ENCODE measurements around the gene PIP5K1C.

PIP5K1C gene

DNA sequence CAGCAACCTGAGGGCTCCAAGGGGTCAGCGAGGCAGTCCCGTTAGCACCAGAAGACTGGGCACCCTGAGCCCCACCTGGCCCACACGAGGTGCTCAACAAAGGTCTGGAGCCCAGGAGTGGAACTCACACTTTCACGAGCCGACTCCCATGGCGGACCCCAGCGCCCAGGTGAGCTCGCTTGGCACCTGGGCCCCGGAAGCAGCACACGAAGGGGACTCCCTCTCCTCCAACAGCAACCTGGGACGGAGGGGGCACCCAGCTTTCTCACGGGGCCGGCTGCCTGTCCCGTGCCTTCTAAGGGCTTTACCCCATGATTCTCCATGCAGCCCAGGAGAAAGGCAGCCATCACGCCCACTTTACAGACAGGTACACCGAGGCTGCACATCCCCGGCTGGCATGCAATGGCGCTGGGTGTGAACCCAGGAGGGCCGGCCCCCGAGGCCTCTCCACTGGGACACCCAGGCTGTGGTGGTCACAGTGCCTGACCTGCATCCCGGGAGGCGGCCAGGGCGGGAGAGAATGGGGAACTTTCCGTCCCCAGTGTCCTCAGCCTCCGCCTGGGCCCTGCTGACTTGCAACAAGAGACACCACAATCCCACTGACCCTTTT is 5.0 kb downstream of the PIP5K1C start:
- Mint-ChIP-seq H3K27me3 (no peaks in the 10 kb centered on the region), H3K9me3 (no peaks in the 10 kb centered on the region), H3K4me3 (no peak overlapping the region), H3K4me1 (ENCODE audit: low read depth in 2 of 2) (peaks cover 34 to 45% of the 10 kb centered on the region in 2 donors), H3K36me3 (ENCODE audit: insufficient read depth) (peaks cover 5% of the 10 kb centered on the region), H3K27ac (no peak overlapping the region)
- DNase-seq (no peak), ATAC-seq (replicated peaks) (no peak)

- ATAC-seq (replicated peaks) = no peak
- Mint-ChIP-seq H3K27ac (no peak overlapping the region), H3K27me3 (no peaks in the 10 kb centered on the region), H3K4me3 (no peak overlapping the region), H3K4me1 (ENCODE audit: low read depth in 2 of 2) (peaks cover 40 to 43% of the 10 kb centered on the region in 2 donors), H3K9me3 (no peaks in the 10 kb centered on the region), H3K36me3 (ENCODE audit: insufficient read depth) (peaks cover 5% of the 10 kb centered on the region)
- DNase-seq = no peak
These were observed 5.7 kb downstream of the PIP5K1C start for GRCh38 chr19:3694361-3695123.

GRCh38 chr19:3693025-3693925 is 7.0 kb downstream of the PIP5K1C start:
- peaks cover 5% of the 10 kb centered on the region for H3K36me3 Mint-ChIP-seq (ENCODE audit: insufficient read depth)
- H3K4me3 Mint-ChIP-seq = no peak overlapping the region
- no peak for ATAC-seq (replicated peaks)
- no peak for DNase-seq
- H3K27ac Mint-ChIP-seq = peak overlapping the region in 1 of 2 donors; percentile 29
- H3K27me3 Mint-ChIP-seq = no peaks in the 10 kb centered on the region
- no peaks in the 10 kb centered on the region for H3K9me3 Mint-ChIP-seq
- H3K4me1 Mint-ChIP-seq (ENCODE audit: low read depth in 2 of 2) = peaks cover 37 to 38% of the 10 kb centered on the region in 2 donors

GRCh38 chr19:3692141-3693024 is 7.9 kb downstream of the PIP5K1C start:
- ATAC-seq (replicated peaks) (peak; percentile 62), DNase-seq (peak; percentile 53 to 57 (median 54))
- Mint-ChIP-seq H3K27me3 (no peaks in the 10 kb centered on the region), H3K9me3 (no peaks in the 10 kb centered on the region), H3K4me1 (ENCODE audit: low read depth in 2 of 2) (peaks cover 32 to 35% of the 10 kb centered on the region in 2 donors), H3K36me3 (ENCODE audit: insufficient read depth) (no peaks in the 10 kb centered on the region), H3K4me3 (no peak overlapping the region), H3K27ac (peak overlapping the region; percentile 20 to 29)

DNA sequence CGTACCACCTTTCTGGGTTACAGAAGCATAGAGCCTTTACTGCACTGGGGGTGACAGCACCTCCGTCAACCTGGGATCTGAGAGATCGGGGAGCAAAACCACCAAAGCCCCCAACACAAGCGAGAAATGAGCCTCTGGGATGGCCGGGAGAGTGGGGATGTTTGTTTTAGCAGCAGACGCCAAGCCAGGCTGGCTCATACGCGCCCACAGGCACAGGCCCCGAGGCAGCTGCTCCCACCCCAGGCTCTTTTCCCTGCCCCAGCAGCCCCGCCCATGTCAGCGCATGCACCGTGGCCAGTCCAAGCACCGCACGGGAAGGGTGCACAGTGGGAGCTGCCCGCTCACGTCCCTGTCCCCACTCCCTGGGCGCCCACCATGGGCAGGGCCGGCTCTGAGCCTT is 8.5 kb downstream of the PIP5K1C start:
- no peaks in the 10 kb centered on the region for H3K9me3 Mint-ChIP-seq
- H3K4me1 Mint-ChIP-seq (ENCODE audit: low read depth in 2 of 2) = peaks cover 34 to 37% of the 10 kb centered on the region in 2 donors
- H3K27ac Mint-ChIP-seq = no peak overlapping the region
- DNase-seq (no peak), ATAC-seq (replicated peaks) (no peak)
- H3K36me3 Mint-ChIP-seq (ENCODE audit: insufficient read depth) = no peaks in the 10 kb centered on the region
- H3K4me3 Mint-ChIP-seq = no peak overlapping the region
- H3K27me3 Mint-ChIP-seq = no peaks in the 10 kb centered on the region

- ATAC-seq (replicated peaks) (no peak), DNase-seq (no peak)
- peaks cover 32 to 37% of the 10 kb centered on the region in 2 donors for H3K4me1 Mint-ChIP-seq (ENCODE audit: low read depth in 2 of 2)
- H3K36me3 Mint-ChIP-seq (ENCODE audit: insufficient read depth) = no peaks in the 10 kb centered on the region
- H3K9me3 Mint-ChIP-seq = no peaks in the 10 kb centered on the region
- no peaks in the 10 kb centered on the region for H3K27me3 Mint-ChIP-seq
- no peak overlapping the region for H3K4me3 Mint-ChIP-seq
- peak overlapping the region in 1 of 2 donors; percentile 65 for H3K27ac Mint-ChIP-seq
These were observed 8.9 kb downstream of the PIP5K1C start for GRCh38 chr19:3691372-3691716.

- H3K27me3 Mint-ChIP-seq = no peaks in the 10 kb centered on the region
- H3K27ac Mint-ChIP-seq = peak overlapping the region in 1 of 2 donors; percentile 65
- peaks cover 30 to 32% of the 10 kb centered on the region in 2 donors for H3K4me1 Mint-ChIP-seq (ENCODE audit: low read depth in 2 of 2)
- no peaks in the 10 kb centered on the region for H3K9me3 Mint-ChIP-seq
- ATAC-seq (replicated peaks) = peak; percentile 13
- no peak overlapping the region for H3K4me3 Mint-ChIP-seq
- no peak for DNase-seq
- peaks cover 3% of the 10 kb centered on the region for H3K36me3 Mint-ChIP-seq (ENCODE audit: insufficient read depth)
These were observed 9.5 kb downstream of the PIP5K1C start for GRCh38 chr19:3690551-3691371.

- H3K27me3 Mint-ChIP-seq = no peaks in the 10 kb centered on the region
- no peaks in the 10 kb centered on the region for H3K9me3 Mint-ChIP-seq
- ATAC-seq (replicated peaks) (peak; percentile 62), DNase-seq (no peak)
- peak overlapping the region; percentile 74 to 86 for H3K27ac Mint-ChIP-seq
- peak overlapping the region; percentile 72 to 86 for H3K4me3 Mint-ChIP-seq
- peaks cover 28 to 32% of the 10 kb centered on the region in 2 donors for H3K4me1 Mint-ChIP-seq (ENCODE audit: low read depth in 2 of 2)
- H3K36me3 Mint-ChIP-seq (ENCODE audit: insufficient read depth) = peaks cover 3% of the 10 kb centered on the region
These were observed 12.2 kb downstream of the PIP5K1C start for GRCh38 chr19:3687774-3688706.

DNA sequence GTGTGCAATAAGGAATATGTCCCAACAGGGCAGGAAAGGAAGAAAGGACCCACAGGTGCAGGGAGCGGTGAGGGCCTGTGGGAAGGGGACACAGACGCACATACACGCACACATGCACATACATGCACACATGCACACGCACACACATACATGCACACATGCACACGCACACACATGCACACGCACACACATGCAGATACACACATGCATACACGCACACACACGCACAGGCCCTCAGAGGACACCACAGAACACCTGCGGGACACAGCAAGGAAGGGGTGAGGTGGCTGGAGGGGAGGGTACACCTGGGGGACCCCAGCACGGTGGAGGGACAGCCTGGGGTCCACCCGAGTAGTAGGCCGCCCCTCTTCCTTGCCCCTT is 12.9 kb downstream of the PIP5K1C start:
- Mint-ChIP-seq H3K36me3 (ENCODE audit: insufficient read depth) (peaks cover 3% of the 10 kb centered on the region), H3K4me3 (peak overlapping the region; percentile 72 to 86), H3K4me1 (ENCODE audit: low read depth in 2 of 2) (peaks cover 21 to 25% of the 10 kb centered on the region in 2 donors), H3K9me3 (no peaks in the 10 kb centered on the region), H3K27ac (peak overlapping the region; percentile 74 to 86), H3K27me3 (no peaks in the 10 kb centered on the region)
- no peak for DNase-seq
- ATAC-seq (replicated peaks) = no peak

- Mint-ChIP-seq H3K27me3 (no peaks in the 10 kb centered on the region), H3K4me1 (ENCODE audit: low read depth in 2 of 2) (peaks cover 8 to 14% of the 10 kb centered on the region in 2 donors), H3K4me3 (no peak overlapping the region), H3K27ac (no peak overlapping the region), H3K36me3 (ENCODE audit: insufficient read depth) (peaks cover 3% of the 10 kb centered on the region), H3K9me3 (no peaks in the 10 kb centered on the region)
- no peak for ATAC-seq (replicated peaks)
- no peak for DNase-seq
These were observed 15.4 kb downstream of the PIP5K1C start for GRCh38 chr19:3684817-3685410.

- DNase-seq (no peak), ATAC-seq (replicated peaks) (no peak)
- Mint-ChIP-seq H3K4me3 (no peak overlapping the region), H3K4me1 (ENCODE audit: low read depth in 2 of 2) (peaks cover 8 to 10% of the 10 kb centered on the region in 2 donors), H3K27ac (no peak overlapping the region), H3K36me3 (ENCODE audit: insufficient read depth) (peaks cover 3% of the 10 kb centered on the region), H3K27me3 (no peaks in the 10 kb centered on the region), H3K9me3 (no peaks in the 10 kb centered on the region)
These were observed 16.0 kb downstream of the PIP5K1C start for GRCh38 chr19:3684054-3684816.

Measured in effector memory CD8-positive, alpha-beta T cell (primary cell).